GM10266 (cell line): Measurements from ENCODE around the gene TLE1.

ENCODE experiments used
- DNase-seq: peaks from one replicate; pipeline ENCODE4 v3.0.0; 2012; ENCODE audit errors: extremely low spot score
- CTCF ChIP-seq: IDR thresholded peaks from 2 replicates; pipeline ENCODE4 v1.5.1; 2012; ENCODE audit warnings: mild to moderate bottlenecking, low read depth; ENCODE audit not compliant: control insufficient read depth, insufficient read depth; ENCODE audit errors: missing control alignments

The TLE1 gene

GRCh38 chr9:81635521-81636254, 53.7 kb downstream of the TLE1 start:
- TF ChIP-seq CTCF, result no peak
- no peak for DNase-seq

GRCh38 chr9:81634915-81635516, 54.3 kb downstream of the TLE1 start:
- no peak for TF ChIP-seq CTCF
- DNase-seq, result no peak

- DNase-seq, result no peak
- no peak for TF ChIP-seq CTCF
Measured at GRCh38 chr9:81633952-81634854, 55.1 kb downstream of the TLE1 start.

GRCh38 chr9:81632599-81632998, 56.7 kb downstream of the TLE1 start:
- no peak for DNase-seq
- TF ChIP-seq CTCF, result no peak

GRCh38 chr9:81631218-81631745, 58.1 kb downstream of the TLE1 start:
- DNase-seq, result no peak
- TF ChIP-seq CTCF, result no peak

GRCh38 chr9:81629440-81629839, 59.9 kb downstream of the TLE1 start:
- DNase-seq, result no peak
- TF ChIP-seq CTCF, result no peak
